Measurements from ENCODE around the gene ZNF266. TPM values are rescaled to one million over a fixed set of nuclear protein-coding genes. Genes with fewer than 3 reads are reported as not detected.

The ZNF266 gene
- total RNA-seq = 7.3 and 7.7 TPM in 2 replicates

DNA sequence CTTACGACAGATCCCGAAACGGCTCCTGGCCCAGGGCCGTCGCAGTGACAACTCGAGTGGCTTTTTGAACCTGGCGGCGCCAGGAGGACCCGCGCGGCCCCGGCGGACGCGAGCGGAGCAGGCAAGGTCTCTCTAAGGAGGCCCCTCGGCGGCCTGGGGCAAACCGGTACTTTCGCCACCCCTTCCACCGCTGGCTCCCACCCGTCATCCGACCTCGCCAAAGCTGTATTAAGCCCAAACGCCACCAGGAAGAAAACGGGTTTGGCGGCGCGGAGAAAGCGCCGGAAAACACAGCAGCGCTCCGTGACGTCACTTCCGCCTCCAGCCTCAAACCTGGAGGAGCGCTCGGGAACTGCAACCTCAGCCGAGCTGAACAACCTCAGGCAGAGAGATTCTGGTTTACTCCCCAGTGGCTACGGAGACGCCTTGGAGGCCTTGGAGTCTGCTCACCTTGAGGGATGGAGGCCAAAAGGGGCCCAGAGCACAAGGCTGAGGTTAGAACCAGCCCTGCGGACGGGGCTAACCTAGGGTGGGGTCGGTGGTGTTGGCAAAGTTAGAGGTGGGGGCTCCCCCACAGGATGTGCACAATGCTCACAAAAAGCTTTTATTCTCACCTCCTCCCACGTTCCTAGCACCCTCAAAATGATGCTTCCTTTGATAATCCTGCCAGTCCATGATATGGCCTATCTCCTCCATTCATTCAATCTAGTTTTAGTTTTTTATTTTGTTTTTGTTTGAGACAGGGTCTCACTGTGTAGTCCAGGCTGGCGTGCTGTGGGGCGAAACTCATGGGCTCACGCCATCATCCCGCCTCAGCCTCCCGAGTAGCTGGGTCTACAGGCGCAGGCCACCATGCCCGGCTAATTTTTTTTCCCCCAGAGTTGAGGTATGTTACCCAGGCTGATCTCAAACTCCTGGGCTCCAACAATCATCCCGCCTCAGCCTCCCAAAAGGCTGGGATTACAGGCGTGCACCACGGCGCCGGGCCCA lies at the start of gene ZNF266:
Gene ZNF266, minus strand, starts transcription at position 295 of the 990 bp plus-strand sequence. CDS start 15,484 bp downstream, outside the sequence.

DNA sequence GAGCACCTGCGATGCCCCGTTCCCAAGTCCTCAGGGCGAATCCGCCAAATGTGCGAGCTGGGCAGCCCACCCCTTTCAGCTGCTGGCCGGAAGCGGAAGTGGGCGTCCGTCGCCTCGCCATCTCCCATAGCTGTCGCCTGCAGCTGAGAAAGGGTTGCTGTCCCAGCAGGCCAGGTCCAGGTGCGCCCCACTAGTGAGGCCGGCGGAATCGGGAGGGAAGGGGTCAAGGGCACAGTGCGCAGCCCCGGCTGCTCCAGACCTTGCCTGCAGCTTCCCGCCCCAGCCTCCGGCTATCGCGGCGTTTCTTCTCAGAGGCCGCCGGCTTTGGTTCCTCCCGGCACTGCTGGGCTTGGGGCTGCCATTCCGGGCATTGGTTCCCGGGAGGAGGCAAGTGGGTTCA lies 72.5 kb downstream of the ZNF266 start, which contains the start of gene ZNF177:
Gene ZNF177, plus strand, starts transcription at position 109 of the 400 bp plus-strand sequence. CDS start 15,299 bp downstream, outside the sequence.

Other genes with a start within 250 kb of the ZNF266 start
- gene OR7D4, start 216.0 kb downstream of the ZNF266 start, total RNA-seq = not detected in 2 replicates
- gene OR7E24, start 184.6 kb downstream of the ZNF266 start, total RNA-seq = not detected in 2 replicates
- gene ZNF699, start 125.7 kb downstream of the ZNF266 start, total RNA-seq = 4.3 and 5.6 TPM in 2 replicates
- gene ZNF559, start 111.4 kb downstream of the ZNF266 start, total RNA-seq = 7.4 and 14.2 TPM in 2 replicates
- gene ZNF177, start 72.6 kb downstream of the ZNF266 start, total RNA-seq = 0.09 and 1.2 TPM in 2 replicates
- gene ZNF560, start 63.0 kb upstream of the ZNF266 start, total RNA-seq = 0.58 and 4.0 TPM in 2 replicates
- gene ZNF426, start 103.1 kb upstream of the ZNF266 start, total RNA-seq = 13.2 and 14.7 TPM in 2 replicates
- 11.9 and 19.8 TPM in 2 replicates for gene ZNF121, start 148.9 kb upstream of the ZNF266 start, total RNA-seq
- 14.4 and 18.2 TPM in 2 replicates for gene ZNF561, start 185.7 kb upstream of the ZNF266 start, total RNA-seq
- gene ZNF562, start 239.5 kb upstream of the ZNF266 start, total RNA-seq = 9.4 and 21.6 TPM in 2 replicates

Data from pericardium fibroblast (primary cell).